Upper lobe of right lung (tissue), 1 donor: ENCODE results near the gene GON7. TPM values are rescaled to one million over a fixed set of nuclear protein-coding genes. Genes with fewer than 3 reads are reported as not detected.
A peak's percentile ranks its signal among the peaks of the same experiment; 100 is the strongest.

Experiments
- ATAC-seq: fragments of 200-7000 bp; cut with Tn5 transposase; one replicate; pipeline ENCODE4 v1.9.1; 2020; ENCODE audit warnings: mild to moderate bottlenecking, moderate library complexity
- DNase-seq: peaks from one replicate; pipeline ENCODE4 v3.0.0-alpha.2; 2020
- H3K27ac ChIP-seq: fragments of 200-600 bp; one replicate; pipeline ENCODE4 v1.8.0; 2022
- H3K27me3 ChIP-seq: fragments of 200-600 bp; one replicate; pipeline ENCODE4 v1.8.0; 2022; ENCODE audit warnings: mild to moderate bottlenecking
- H3K36me3 ChIP-seq: fragments of 200-600 bp; one replicate; pipeline ENCODE4 v1.8.0; 2022
- H3K4me1 ChIP-seq: fragments of 200-600 bp; one replicate; pipeline ENCODE4 v1.8.0; 2022
- H3K4me3 ChIP-seq: fragments of 200-600 bp; one replicate; pipeline ENCODE4 v1.8.0; 2022; ENCODE audit warnings: mild to moderate bottlenecking
- H3K9me3 ChIP-seq: fragments of 200-600 bp; one replicate; pipeline ENCODE4 v1.8.0; 2022
- intact Hi-C: fragments of 100-400 bp; cut with DNase I; formaldehyde crosslinking; loops from one replicate; pipeline ENCODE4 v1.11.0; 2022
- long read RNA-seq: library from polyadenylated mRNA; unstranded; transcript quantifications from one replicate; pipeline ENCODE4 v2.0.0, GENCODE V29; 2021
- total RNA-seq: library from RNA; stranded (reverse); fragmentation: NEBNext Ultra II Directional; extraction: Animal tissue kit (Norgen Biotek cat#: 25700); gene quantifications from one replicate; pipeline ENCODE4 v1.2.1, GENCODE V29; 2021
- TF ChIP-seq, protein P1 (sequence below): fragments of 200-600 bp; IDR thresholded peaks from one replicate; pipeline ENCODE4 v1.8.0; 2022; ENCODE audit warnings: antibody characterized with exemption
- donor health status: DM: no; HTN: yes; CAD: no; lungs with severe emphysema.

GON7 gene
- total RNA-seq = 10.5 TPM
- long read RNA-seq, transcript GON7-201 (2 exons, 1,154 nt) = major isoform, 10 of 11 reads
- long read RNA-seq, partial matches to known transcripts = 0 of 11 reads
- long read RNA-seq, other reads (novel, unspliced or antisense) = 1 of 11 reads

DNA sequence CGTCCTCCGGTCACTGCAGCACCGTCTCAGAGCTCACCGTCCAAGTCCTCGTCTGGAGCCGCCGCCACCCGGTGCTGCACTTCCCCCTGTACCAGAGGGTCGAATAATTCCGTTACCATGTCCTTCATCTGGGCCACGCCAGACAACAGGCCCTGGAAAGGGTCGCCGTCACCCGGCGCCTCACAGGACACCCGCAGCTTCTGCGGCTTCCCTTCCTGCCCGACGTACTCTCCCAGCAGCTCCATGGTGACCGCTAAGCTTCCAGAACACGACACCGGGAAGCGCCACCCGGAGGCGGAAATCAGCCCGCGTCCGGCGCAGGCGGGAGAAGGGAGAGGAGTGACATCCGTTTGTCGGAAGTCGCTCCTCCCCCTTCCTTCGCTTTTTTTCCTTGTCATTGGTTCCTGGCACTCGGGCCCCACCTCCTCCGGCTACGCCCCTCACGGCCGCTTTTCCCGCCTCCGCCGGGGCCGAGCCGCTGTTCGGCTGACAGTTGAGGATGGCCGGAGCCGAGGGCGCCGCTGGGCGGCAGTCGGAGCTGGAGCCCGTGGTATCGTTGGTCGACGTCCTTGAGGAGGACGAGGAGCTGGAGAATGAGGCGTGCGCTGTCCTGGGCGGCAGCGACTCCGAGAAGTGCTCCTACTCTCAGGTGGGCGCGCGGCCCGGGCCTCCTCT, at the start of gene GON7, which contains the start of gene UBR7:
Gene GON7, minus strand, starts transcription at position 273 of the 675 bp plus-strand sequence. Its CDS starts 28 bp downstream, at position 245.
Gene UBR7, plus strand, starts transcription at position 464 of the 675 bp plus-strand sequence. Its CDS starts 36 bp downstream, at position 500.
- TF ChIP-seq, protein P1, sequence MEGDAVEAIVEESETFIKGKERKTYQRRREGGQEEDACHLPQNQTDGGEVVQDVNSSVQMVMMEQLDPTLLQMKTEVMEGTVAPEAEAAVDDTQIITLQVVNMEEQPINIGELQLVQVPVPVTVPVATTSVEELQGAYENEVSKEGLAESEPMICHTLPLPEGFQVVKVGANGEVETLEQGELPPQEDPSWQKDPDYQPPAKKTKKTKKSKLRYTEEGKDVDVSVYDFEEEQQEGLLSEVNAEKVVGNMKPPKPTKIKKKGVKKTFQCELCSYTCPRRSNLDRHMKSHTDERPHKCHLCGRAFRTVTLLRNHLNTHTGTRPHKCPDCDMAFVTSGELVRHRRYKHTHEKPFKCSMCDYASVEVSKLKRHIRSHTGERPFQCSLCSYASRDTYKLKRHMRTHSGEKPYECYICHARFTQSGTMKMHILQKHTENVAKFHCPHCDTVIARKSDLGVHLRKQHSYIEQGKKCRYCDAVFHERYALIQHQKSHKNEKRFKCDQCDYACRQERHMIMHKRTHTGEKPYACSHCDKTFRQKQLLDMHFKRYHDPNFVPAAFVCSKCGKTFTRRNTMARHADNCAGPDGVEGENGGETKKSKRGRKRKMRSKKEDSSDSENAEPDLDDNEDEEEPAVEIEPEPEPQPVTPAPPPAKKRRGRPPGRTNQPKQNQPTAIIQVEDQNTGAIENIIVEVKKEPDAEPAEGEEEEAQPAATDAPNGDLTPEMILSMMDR = peak; percentile 36
- intact Hi-C loops = no loop called here
- peak within 1 kb of the TSS; percentile 90 for H3K27ac ChIP-seq
- peak; percentile 96 for DNase-seq
- ATAC-seq = peak; percentile 99
- H3K4me1 ChIP-seq = peaks cover 25% of the 10 kb centered on the region
- H3K4me3 ChIP-seq = peak within 1 kb of the TSS; percentile 80
- no peaks in the 10 kb centered on the region for H3K9me3 ChIP-seq
- H3K27me3 ChIP-seq = no peaks in the 10 kb centered on the region
- peaks cover 11% of the 10 kb centered on the region for H3K36me3 ChIP-seq

GRCh38 chr14:93249128-93249831, 42.4 kb upstream of the GON7 start:
- H3K36me3 ChIP-seq = peaks cover 84% of the 10 kb centered on the region
- no peaks in the 10 kb centered on the region for H3K4me1 ChIP-seq
- no peak for ATAC-seq
- DNase-seq = no peak
- H3K27me3 ChIP-seq = no peaks in the 10 kb centered on the region
- H3K27ac ChIP-seq = no peak overlapping the region
- intact Hi-C loops = no loop called here
- no peaks in the 10 kb centered on the region for H3K9me3 ChIP-seq
- TF ChIP-seq, protein P1 = no peak
- no peak overlapping the region for H3K4me3 ChIP-seq

- Histone ChIP-seq H3K4me1 (no peaks in the 10 kb centered on the region), H3K4me3 (no peak overlapping the region), H3K9me3 (no peaks in the 10 kb centered on the region), H3K36me3 (peaks cover 88% of the 10 kb centered on the region), H3K27ac (no peak overlapping the region), H3K27me3 (no peaks in the 10 kb centered on the region)
- DNase-seq = no peak
- TF ChIP-seq, protein P1 = no peak
- intact Hi-C loops = no loop called here
- no peak for ATAC-seq
These were observed 39.7 kb upstream of the GON7 start for GRCh38 chr14:93246534-93246933.

DNA sequence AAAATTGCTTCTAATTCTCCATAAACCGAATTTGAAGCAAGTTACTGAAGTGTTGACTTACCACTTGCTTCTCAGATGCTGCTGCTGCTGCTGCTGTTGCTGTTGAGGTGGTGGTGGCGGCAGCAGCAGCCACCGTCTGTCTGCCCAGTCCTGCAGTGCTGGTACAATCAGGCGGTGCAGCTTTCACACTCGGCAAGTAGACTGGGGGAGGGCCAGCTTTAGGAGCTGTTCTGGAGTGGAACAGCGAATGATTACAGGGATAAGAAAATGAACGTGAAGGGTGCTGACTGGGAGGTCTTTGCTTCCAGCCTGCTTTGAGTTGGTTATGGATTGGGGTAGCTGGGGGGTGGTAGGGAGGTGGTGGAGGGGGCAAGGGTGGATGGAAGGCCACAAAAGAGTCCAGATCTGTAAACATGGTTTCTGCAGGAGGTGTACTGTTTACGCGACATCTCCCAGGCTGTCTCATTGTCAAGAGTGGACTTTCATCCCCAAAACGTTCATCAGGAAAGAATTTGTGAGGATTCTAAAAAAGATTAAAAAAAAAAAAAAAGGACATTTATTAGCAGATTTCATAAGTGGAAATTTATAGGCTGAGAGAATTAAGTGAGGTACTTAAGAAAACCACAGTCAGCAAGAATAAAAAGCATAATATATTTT, 39.0 kb upstream of the GON7 start:
- no peaks in the 10 kb centered on the region for H3K9me3 ChIP-seq
- TF ChIP-seq, protein P1 = no peak
- no peak overlapping the region for H3K27ac ChIP-seq
- H3K27me3 ChIP-seq = no peaks in the 10 kb centered on the region
- no peak for DNase-seq
- ATAC-seq = no peak
- intact Hi-C loops = no loop called here
- no peak overlapping the region for H3K4me3 ChIP-seq
- H3K4me1 ChIP-seq = no peaks in the 10 kb centered on the region
- H3K36me3 ChIP-seq = peaks cover 88% of the 10 kb centered on the region

- H3K27ac ChIP-seq = no peak overlapping the region
- no peaks in the 10 kb centered on the region for H3K9me3 ChIP-seq
- peaks cover 58% of the 10 kb centered on the region for H3K36me3 ChIP-seq
- H3K27me3 ChIP-seq = no peaks in the 10 kb centered on the region
- TF ChIP-seq, protein P1 = no peak
- no peaks in the 10 kb centered on the region for H3K4me1 ChIP-seq
- intact Hi-C loops = no loop called here
- DNase-seq (no peak), ATAC-seq (no peak)
- H3K4me3 ChIP-seq = no peak overlapping the region
These were observed 33.8 kb upstream of the GON7 start for GRCh38 chr14:93240678-93241000.
